H9 (cell line): ENCODE data around the gene SHC4. TPM values are rescaled to one million over a fixed set of nuclear protein-coding genes. Genes with fewer than 3 reads are reported as not detected.

Experiments
- DNase-seq: peaks from one replicate; pipeline ENCODE4 v3.0.0-alpha.2; 2017
- H2AFZ ChIP-seq: one replicate; pipeline ENCODE4 v1.6.1; 2013; ENCODE audit warnings: mild to moderate bottlenecking, low read length, control low read depth, moderate library complexity
- H2AK5ac ChIP-seq: 2 replicates; pipeline ENCODE4 v1.6.1; 2013; ENCODE audit warnings: low read length, control low read depth, mixed read lengths; ENCODE audit not compliant: insufficient read length
- H2BK120ac ChIP-seq: one replicate; pipeline ENCODE4 v1.6.1; 2013; ENCODE audit warnings: low read depth, mild to moderate bottlenecking, low read length, control low read depth, inconsistent platforms; ENCODE audit not compliant: poor library complexity, severe bottlenecking
- H2BK12ac ChIP-seq: 2 replicates; pipeline ENCODE4 v1.6.1; 2013; ENCODE audit warnings: low read length, control low read depth, mixed read lengths, low read depth; ENCODE audit not compliant: insufficient read length
- H2BK15ac ChIP-seq: 2 replicates; pipeline ENCODE4 v1.6.1; 2013; ENCODE audit warnings: low read depth, low read length, control low read depth
- H2BK20ac ChIP-seq: one replicate; pipeline ENCODE4 v1.6.1; 2013; ENCODE audit warnings: low read depth, mild to moderate bottlenecking, low read length, control low read depth, inconsistent platforms; ENCODE audit not compliant: poor library complexity, severe bottlenecking
- H2BK5ac ChIP-seq: 2 replicates; pipeline ENCODE4 v1.6.1; 2013; ENCODE audit warnings: low read length, control low read depth, mixed read lengths; ENCODE audit not compliant: insufficient read length
- H3K14ac ChIP-seq: 2 replicates; pipeline ENCODE4 v1.6.1; 2013; ENCODE audit warnings: low read length, control low read depth; ENCODE audit not compliant: insufficient read depth
- H3K18ac ChIP-seq: 2 replicates; pipeline ENCODE4 v1.6.1; 2013; ENCODE audit warnings: low read depth, mild to moderate bottlenecking, mixed read lengths, low read length, control low read depth; ENCODE audit not compliant: insufficient read length
- H3K23ac ChIP-seq: 2 replicates; pipeline ENCODE4 v1.6.1; 2013; ENCODE audit warnings: low read length, control low read depth, mixed read lengths, low read depth; ENCODE audit not compliant: insufficient read length
- H3K23me2 ChIP-seq: 2 replicates; pipeline ENCODE4 v1.6.1; 2013; ENCODE audit warnings: low read depth, mild to moderate bottlenecking, mixed read lengths, low read length, control low read depth; ENCODE audit not compliant: insufficient read length, poor library complexity, severe bottlenecking
- H3K27ac ChIP-seq: 2 replicates; pipeline ENCODE4 v1.5.1; 2013; ENCODE audit warnings: low read length, control low read depth, mixed read lengths, low read depth; ENCODE audit not compliant: insufficient read length
- H3K27me3 ChIP-seq: 2 replicates; pipeline ENCODE4 v1.6.1; 2013; ENCODE audit warnings: low read length, control low read depth, inconsistent platforms; ENCODE audit not compliant: insufficient read depth
- H3K4ac ChIP-seq: 2 replicates; pipeline ENCODE4 v1.6.1; 2013; ENCODE audit warnings: low read depth, mild to moderate bottlenecking, control low read depth, inconsistent platforms, low read length, moderate library complexity
- H3K4me1 ChIP-seq: 2 replicates; pipeline ENCODE4 v1.6.1; 2013; ENCODE audit warnings: low read length, control low read depth, inconsistent platforms; ENCODE audit not compliant: insufficient read depth
- H3K4me2 ChIP-seq: 2 replicates; pipeline ENCODE4 v1.6.1; 2013; ENCODE audit warnings: low read length, control low read depth, mixed read lengths; ENCODE audit not compliant: insufficient read length, insufficient read depth
- H3K56ac ChIP-seq: 2 replicates; pipeline ENCODE4 v1.6.1; 2013; ENCODE audit warnings: low read depth, mild to moderate bottlenecking, mixed read lengths, low read length, control low read depth; ENCODE audit not compliant: insufficient read length
- H3K79me1 ChIP-seq: 2 replicates; pipeline ENCODE4 v1.6.1; 2013; ENCODE audit warnings: low read depth, mild to moderate bottlenecking, moderate library complexity, low read length, control low read depth, inconsistent platforms; ENCODE audit not compliant: insufficient read depth, poor library complexity, severe bottlenecking
- H3K79me2 ChIP-seq: 2 replicates; pipeline ENCODE4 v1.6.1; 2013; ENCODE audit warnings: low read length, control low read depth, inconsistent platforms; ENCODE audit not compliant: insufficient read depth
- H3K9ac ChIP-seq: 2 replicates; pipeline ENCODE4 v1.6.1; 2013; ENCODE audit warnings: low read length, control low read depth, mixed read lengths; ENCODE audit not compliant: insufficient read length; ENCODE audit errors: extremely low read depth
- H3K9me3 ChIP-seq: one replicate; pipeline ENCODE4 v1.6.1; 2013; ENCODE audit warnings: low read depth, low read length, inconsistent platforms; ENCODE audit not compliant: control insufficient read depth
- H3T11ph ChIP-seq: one replicate; pipeline ENCODE4 v1.6.1; 2013; ENCODE audit warnings: mild to moderate bottlenecking, low read length, control low read depth, inconsistent platforms
- H4K20me1 ChIP-seq: one replicate; pipeline ENCODE4 v1.6.1; 2013; ENCODE audit not compliant: control insufficient read depth, insufficient read length, insufficient read depth
- H4K5ac ChIP-seq: 2 replicates; pipeline ENCODE4 v1.6.1; 2013; ENCODE audit warnings: low read depth, mild to moderate bottlenecking, mixed read lengths, low read length, control low read depth; ENCODE audit not compliant: insufficient read length
- H4K8ac ChIP-seq: replicated peaks from 2 replicates; pipeline ENCODE4 v1.6.1; 2013; ENCODE audit warnings: low read length, control low read depth, mixed read lengths, low read depth; ENCODE audit not compliant: insufficient read length
- H4K91ac ChIP-seq: 2 replicates; pipeline ENCODE4 v1.6.1; 2013; ENCODE audit warnings: low read depth, mild to moderate bottlenecking, moderate library complexity, mixed read lengths, low read length, control low read depth; ENCODE audit not compliant: insufficient read length
- H3K27ac Mint-ChIP-seq, 3 experiments: 2 replicates in 2 of 3; 3 replicates in 1 of 3; pipeline ENCODE4 v1.8.0; 2020 to 2021; ENCODE audit warnings: mixed read lengths in 3 of 3, mild to moderate bottlenecking in 1 of 3, moderate library complexity in 1 of 3
- H3K27me3 Mint-ChIP-seq: 2 replicates; pipeline ENCODE4 v1.8.0; 2021; ENCODE audit warnings: low read depth, mild to moderate bottlenecking, moderate library complexity, mixed read lengths
- H3K36me3 Mint-ChIP-seq, 3 experiments: 2 replicates in 2 of 3; 3 replicates in 1 of 3; pipeline ENCODE4 v1.8.0; 2020 to 2021; ENCODE audit warnings: low read depth in 3 of 3, mixed read lengths in 3 of 3; ENCODE audit not compliant: insufficient read depth in 1 of 3
- H3K4me1 Mint-ChIP-seq, 2 experiments: 2 replicates each; pipeline ENCODE4 v1.8.0; 2020; ENCODE audit warnings: mixed read lengths in 2 of 2
- H3K4me3 Mint-ChIP-seq, 2 experiments: 2 replicates in 1 of 2; 3 replicates in 1 of 2; pipeline ENCODE4 v1.8.0; 2020 to 2021; ENCODE audit warnings: mild to moderate bottlenecking in 2 of 2, mixed read lengths in 2 of 2, moderate library complexity in 1 of 2
- H3K9me3 Mint-ChIP-seq, 2 experiments: 2 replicates in 1 of 2; 3 replicates in 1 of 2; pipeline ENCODE4 v1.8.0; 2020; ENCODE audit warnings: mild to moderate bottlenecking in 2 of 2, mixed read lengths in 2 of 2, moderate library complexity in 1 of 2
- WGBS: extraction: QIAGEN DNeasy Blood & Tissue Kit; methylation state at CpG from one replicate; pipeline ENCODE4 v1.1.7; 2013; ENCODE audit warnings: missing lambda C conversion rate, low lambda C conversion rate, mixed read lengths; ENCODE audit not compliant: insufficient read length; ENCODE audit errors: extremely low coverage; 5-methylcytosine and 5-hydroxymethylcytosine counted together
- total RNA-seq: library from RNA; stranded (reverse); gene quantifications from 2 replicates; pipeline ENCODE4 v1.2.1, GENCODE V29; 2021
- TF ChIP-seq, protein P1 (sequence below): fragments of 200-600 bp; sonication (generic); conservative IDR thresholded peaks from 3 replicates; pipeline ENCODE4 v1.8.0; 2021; ENCODE audit warnings: antibody characterized with exemption, mild to moderate bottlenecking

SHC4 gene
- total RNA-seq, 1 experiment from 2014 or later: 0.26 TPM

DNA sequence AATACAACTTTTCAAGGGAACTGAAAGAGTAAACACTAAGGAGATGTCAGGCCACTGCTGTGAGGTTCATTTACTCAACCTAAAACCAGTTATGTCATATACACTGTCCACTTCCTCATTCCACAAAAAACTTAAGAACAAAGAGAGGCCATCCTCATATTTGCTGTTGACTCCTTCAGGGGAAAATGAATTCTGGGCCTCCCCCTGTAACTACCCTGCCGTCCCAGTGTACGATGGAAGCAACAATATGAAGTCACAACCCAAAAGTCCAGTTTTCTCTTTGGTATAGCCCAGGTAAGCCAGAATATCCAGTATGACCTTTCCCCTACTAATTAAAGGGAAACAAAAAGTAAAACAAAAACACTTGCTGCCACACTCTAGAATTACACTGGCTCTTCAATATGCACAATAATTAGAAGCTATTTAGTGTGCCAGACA, 169.0 kb downstream of the SHC4 start:
- TF ChIP-seq, protein P1, sequence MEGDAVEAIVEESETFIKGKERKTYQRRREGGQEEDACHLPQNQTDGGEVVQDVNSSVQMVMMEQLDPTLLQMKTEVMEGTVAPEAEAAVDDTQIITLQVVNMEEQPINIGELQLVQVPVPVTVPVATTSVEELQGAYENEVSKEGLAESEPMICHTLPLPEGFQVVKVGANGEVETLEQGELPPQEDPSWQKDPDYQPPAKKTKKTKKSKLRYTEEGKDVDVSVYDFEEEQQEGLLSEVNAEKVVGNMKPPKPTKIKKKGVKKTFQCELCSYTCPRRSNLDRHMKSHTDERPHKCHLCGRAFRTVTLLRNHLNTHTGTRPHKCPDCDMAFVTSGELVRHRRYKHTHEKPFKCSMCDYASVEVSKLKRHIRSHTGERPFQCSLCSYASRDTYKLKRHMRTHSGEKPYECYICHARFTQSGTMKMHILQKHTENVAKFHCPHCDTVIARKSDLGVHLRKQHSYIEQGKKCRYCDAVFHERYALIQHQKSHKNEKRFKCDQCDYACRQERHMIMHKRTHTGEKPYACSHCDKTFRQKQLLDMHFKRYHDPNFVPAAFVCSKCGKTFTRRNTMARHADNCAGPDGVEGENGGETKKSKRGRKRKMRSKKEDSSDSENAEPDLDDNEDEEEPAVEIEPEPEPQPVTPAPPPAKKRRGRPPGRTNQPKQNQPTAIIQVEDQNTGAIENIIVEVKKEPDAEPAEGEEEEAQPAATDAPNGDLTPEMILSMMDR: no peak
- no peak overlapping the region for H2BK120ac ChIP-seq
- no peaks in the 10 kb centered on the region for H3K23me2 ChIP-seq
- H3K23ac ChIP-seq: no peak overlapping the region
- no peak overlapping the region for H4K8ac ChIP-seq
- H3K56ac ChIP-seq: no peak overlapping the region
- no peak overlapping the region for H3K9ac ChIP-seq
- H2AFZ ChIP-seq: no peak overlapping the region
- no peak overlapping the region for H2AK5ac ChIP-seq
- H2BK12ac ChIP-seq: no peak overlapping the region
- no peak overlapping the region for H3K4ac ChIP-seq
- Mint-ChIP-seq H3K4me3 (no peak overlapping the region), H3K9me3 (no peaks in the 10 kb centered on the region), H3K27ac (peak overlapping the region in 2 of 3 experiments; percentile 15 to 87; a peak in 4 of 7 replicates), H3K36me3 (peaks cover 11 to 43% (median 26%) of the 10 kb centered on the region in 3 experiments; a peak in 6 of 7 replicates), H3K4me1 (peaks cover 8 to 17% of the 10 kb centered on the region in 2 experiments), H3K27me3 (no peaks in the 10 kb centered on the region)
- H3K4me1 ChIP-seq: no peaks in the 10 kb centered on the region
- no peak overlapping the region for H3K27ac ChIP-seq
- H2BK15ac ChIP-seq: no peak overlapping the region
- no peak overlapping the region for H3K4me2 ChIP-seq
- no peak overlapping the region for H3K18ac ChIP-seq
- no peaks in the 10 kb centered on the region for H3K27me3 ChIP-seq
- no peaks in the 10 kb centered on the region for H3K79me1 ChIP-seq
- no peak overlapping the region for H3T11ph ChIP-seq
- no peaks in the 10 kb centered on the region for H4K20me1 ChIP-seq
- H4K91ac ChIP-seq: no peak overlapping the region
- H4K5ac ChIP-seq: no peak overlapping the region
- H3K9me3 ChIP-seq: no peaks in the 10 kb centered on the region
- H2BK5ac ChIP-seq: no peak overlapping the region
- no peak for DNase-seq
- H3K79me2 ChIP-seq: no peaks in the 10 kb centered on the region
- WGBS: no CpG with 5 or more reads among the region's 2 CpGs
- no peak overlapping the region for H2BK20ac ChIP-seq
- no peak overlapping the region for H3K14ac ChIP-seq
